Iris pigment epithelial cell (primary cell): ENCODE measurements around the gene STK10.

Source experiments
- DNase-seq: peaks from one replicate; pipeline ENCODE4 v3.0.0-alpha.2; 2011; ENCODE audit warnings: low read depth

STK10 gene

DNA sequence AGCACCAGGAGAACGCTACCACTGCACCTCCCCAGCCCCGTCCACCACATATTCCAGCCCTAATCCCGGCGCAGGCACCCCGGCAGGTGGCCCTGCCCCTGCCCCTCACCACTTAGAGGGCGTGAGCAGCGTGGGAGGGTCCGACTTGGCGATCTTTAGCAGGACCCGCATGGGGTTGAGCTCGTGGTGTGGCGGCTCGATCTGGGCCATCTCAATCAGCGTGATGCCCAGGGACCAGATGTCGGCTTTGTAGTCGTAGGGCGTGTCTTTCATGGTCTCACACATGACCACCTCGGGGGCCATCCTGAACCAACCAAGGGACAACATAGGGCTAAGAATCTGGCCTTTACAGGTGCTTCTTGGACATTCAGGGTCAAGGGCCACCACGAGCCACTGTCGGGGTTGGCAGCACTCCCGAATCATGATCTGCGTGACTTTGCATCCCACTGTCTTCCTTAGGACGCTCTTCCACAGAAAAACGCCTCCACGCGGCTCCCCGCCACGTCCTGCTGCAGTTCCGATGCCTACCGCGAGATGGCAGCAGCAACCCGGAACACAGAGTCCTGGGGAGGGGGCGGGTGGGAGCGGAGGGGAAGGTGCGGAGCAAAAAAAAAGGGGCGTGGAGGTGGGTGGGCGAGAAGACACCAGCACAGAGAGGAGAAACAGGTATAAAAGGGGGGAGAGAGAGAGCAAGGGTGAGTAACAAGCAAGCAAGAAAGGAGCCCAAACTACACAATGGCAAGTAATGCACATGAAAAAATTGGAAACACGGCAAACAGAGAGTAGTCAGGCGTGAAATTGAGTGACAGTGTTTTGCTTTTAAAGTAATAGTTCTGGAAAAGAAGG is 81.3 kb downstream of the STK10 start:
- no peak for DNase-seq

DNA sequence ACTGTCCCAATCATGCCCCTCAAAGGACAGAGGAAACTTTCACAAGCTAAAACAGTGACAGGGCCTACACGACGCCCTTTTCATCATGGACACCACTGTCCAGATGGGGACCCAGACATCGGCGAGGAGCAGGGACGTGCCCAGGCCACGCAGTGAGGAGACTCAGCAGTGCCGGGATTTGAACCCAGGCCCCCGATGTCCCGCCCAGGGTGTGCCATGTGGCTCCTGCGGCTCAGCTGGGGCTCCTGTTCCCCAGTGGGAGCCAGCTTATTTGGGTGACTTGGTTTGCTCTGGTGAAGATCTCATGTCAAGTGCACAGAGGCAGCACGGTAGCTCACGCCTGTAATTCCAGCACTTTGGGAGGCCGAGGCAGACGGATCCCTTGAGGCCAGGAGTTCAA is 82.2 kb downstream of the STK10 start:
- no peak for DNase-seq

DNA sequence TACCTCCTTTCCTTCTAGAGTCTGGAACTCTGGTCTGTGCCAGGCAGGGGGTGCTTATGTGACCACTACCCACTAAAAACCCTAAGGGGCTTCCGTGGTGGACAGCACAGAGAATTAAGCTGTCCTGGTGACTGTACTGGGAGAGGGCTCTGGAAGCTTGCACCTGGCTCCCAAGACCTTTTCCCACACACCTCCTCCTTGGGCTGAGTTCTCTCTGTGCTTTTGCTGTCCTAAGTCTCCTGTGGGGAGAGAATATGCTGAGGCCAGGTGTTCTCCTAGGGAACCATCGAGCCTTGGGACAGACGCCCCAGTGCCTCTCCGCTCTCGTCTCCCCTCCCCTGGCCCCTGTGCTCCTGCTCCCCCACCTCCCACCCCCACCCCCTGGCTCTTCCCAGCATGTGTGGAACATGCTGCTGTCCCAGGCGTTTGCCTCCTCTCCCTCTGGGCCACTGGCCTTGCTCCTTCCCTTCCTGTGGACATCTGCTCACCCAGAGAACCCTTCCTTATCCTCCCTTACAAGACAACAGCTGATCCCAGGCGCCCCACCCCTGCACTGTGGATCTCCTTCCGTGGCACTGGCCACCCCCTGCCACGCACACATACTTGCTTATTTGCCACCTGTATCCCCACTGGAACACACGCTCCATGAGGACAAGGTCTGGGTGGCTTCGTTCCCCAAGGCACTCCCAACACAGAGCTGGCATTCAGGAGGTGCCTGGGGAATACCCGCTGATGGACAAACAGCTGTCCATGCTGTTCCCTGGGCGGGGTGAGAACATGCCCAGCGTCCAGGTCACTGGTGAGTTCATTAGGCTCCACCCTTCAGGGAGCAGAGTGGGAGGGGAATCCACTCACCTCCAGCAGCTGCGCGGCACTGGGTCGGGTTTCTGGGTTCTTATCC is 83.0 kb downstream of the STK10 start:
- DNase-seq: no peak

DNA sequence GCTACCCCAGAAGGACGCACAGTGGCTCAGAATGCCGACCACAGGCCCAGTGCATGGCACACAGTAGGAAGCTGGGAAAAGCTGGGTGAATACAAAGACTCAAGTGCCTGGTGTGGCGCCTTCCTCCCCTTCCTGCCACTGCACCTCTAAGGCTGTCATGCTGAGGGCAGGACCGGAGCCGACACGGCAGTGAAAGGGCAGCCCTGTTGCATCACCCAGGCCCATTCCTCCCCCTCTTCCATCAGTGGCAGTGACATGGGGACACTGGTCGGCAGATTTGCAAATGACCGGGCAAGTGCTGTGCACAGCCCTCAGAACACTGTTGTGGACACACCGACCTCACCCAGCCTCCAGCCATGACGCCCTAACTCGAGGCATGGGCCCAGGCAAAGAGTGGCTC is 84.0 kb downstream of the STK10 start:
- no peak for DNase-seq

- DNase-seq: peak; percentile 98
These were observed 85.0 kb downstream of the STK10 start for GRCh38 chr5:172102913-172103626.

DNA sequence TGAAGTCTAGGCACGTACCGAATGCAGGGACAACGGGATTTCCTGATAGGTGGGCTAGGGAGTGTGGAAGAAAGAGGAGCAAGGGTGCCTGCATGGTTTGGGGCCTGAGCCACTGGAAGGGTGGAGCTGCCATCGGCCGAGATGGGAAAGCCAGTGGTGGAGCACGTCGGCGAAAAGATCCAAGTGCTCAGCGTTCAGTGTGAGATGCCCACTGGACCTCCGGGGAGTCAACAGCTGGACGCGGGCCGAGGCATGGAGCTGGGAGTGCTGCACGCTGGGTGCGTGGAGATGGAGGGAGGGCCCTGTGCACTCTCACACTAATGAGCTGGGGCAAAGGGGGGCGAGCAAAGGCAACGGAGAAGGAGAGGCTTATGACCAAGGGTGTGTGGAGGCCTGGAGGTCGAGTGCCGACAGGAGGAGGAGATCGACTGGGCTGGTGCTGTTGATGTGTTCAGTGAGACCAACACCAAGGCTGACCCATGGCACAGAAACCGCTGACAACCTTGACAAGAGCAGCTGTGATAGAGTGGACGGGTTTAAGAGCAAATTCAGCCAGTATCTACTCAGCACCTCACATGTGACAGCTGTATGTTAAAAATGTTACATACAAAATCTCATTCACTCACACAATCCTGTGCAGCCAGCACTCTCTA is 85.7 kb downstream of the STK10 start:
- no peak for DNase-seq

DNA sequence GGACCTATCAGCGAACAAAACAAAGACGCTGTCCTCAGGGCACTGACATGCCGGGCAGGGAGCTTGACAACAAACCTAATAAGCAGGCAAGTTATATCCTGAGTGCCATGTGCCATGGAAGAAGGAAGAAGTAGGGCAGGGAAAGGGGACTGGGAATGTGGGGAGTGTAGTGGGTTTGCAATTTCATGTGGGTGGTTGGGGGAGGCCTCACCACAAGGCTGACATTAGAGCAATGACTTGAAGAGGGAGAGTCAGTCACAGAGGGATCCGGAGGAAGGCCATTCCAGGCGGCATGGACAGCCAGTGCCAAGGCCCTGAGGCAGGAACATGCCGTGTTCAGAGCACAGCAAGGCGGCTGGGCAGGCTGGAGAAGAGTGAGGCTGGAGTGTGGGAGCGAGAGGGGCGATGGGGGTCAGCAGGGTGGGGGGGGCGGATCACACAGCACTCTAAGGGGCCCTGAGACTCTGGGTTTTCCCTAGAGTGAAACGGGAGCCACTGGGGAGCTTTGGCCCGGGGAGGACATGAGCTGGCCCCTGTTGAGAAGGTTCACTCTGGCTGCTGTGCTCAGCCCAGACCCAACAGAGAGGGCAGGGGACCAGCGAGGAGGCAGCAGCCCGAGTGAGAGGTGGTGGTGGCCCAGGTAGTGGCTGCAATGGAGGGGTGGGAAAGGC is 86.3 kb downstream of the STK10 start:
- no peak for DNase-seq

GRCh38 chr5:172098883-172099282 is 89.1 kb downstream of the STK10 start:
- no peak for DNase-seq

- DNase-seq: no peak
These were observed 90.0 kb downstream of the STK10 start for GRCh38 chr5:172098046-172098445.

DNA sequence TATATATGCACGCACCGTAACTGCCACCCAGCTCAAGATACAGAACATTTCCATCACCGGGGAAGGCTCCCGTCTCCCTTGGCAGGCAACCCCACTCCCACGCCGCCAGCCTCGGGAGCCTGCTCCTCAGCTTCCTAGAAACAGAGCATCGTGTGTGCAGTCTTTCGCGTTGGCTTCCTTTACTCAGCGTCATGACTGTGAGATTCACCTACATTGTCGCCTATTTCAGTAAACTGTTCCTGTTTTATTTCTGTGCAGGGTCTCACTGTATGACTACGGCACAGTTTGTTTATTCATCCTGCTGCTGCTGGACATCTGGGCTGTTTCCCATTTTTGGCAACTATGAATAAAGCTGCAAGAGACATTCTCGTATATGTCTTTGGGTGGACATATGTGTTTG is 90.7 kb downstream of the STK10 start:
- no peak for DNase-seq

DNA sequence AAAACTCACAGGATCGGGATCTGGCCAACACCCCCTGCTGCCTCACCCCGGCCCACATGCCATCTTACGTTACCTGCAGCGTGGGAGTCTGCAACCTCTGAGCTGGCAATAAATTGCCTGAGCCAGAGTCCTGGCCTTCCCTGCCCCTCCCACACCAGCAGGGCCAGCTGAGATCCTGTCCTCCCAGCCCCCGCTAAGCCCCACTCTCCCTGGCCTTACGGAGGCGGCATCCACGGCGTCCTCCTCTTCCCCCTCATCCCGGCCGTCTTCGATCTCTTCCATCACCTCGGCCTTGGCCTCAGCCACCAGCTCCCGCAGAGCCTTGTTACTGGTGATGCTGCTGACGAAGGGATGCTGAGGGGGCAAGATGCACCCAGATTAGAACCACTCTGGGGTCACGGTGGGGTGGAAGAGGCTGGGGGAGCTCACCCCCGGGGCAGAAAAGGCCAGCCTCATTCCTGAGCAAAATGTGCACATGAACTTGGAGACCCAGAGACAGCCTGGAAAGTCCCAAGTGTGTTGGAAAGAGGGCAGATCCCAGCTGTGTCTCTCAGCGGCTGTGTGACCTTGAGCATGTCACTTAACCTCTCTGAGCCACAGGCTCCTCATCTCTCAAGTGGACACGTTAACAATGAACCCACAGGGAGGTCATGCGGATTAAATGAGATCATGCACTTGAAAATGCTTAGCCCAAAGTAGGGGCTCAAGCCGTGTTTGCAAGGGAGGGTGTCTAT is 91.7 kb downstream of the STK10 start:
- DNase-seq: no peak

- no peak for DNase-seq
These were observed 92.4 kb downstream of the STK10 start for GRCh38 chr5:172095368-172096206.

DNA sequence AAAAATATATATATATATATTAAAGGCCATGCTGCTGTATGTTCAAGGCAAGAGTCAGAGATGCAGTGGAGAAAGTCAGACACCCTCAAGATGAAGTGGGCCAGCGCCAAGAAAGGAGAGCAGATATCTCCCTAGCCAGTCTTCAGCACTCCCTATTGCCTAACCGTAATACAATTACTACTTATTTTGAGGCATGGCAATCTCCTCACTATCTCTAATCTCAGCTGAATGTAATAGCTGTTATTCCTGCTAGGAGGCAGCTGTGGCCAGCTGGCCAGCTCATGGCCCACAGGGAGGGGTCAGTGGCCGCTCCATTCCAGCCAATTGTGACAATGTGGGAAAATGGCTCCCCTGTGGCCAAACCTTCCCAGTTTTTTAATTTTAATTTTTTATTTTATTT is 94.1 kb downstream of the STK10 start:
- no peak for DNase-seq

- DNase-seq: no peak
These were observed 94.5 kb downstream of the STK10 start for GRCh38 chr5:172093559-172093958.

DNA sequence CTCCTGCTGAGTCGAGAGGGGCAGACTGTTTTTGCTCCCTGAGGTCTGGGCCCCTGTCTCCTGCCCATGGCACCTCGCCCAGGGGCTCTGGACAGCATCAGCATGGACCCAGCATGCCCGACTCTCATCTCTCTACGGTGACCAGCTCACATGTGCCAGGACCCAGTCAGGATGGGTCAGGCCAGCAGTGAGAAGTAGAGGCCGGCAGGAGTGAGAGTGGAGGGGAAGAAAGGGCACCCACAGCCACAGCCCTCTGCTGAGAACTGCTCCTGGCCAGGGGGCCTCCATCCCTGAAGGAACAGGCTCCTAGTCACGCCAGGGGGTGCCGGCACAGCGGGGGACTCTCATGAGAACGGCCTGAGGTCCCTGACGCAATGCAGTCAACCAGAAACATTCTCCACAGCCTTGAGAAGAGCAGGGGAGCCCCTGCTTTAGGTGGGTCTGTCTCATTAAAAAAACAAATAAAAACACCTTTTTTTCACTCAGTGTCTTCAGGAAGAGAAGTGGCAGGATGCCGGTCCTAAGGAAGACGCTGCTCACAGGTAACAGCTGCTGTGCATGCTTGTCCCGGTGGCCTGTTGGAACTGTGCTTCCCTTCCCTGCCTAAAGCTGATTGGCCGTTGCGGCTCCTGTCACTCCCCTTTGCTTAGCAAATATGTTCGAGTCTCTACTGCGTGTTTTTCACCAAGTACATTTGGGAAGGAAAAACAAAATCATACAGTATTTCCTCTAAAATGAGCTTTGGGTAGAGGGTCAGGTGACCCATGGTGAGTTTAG is 95.9 kb downstream of the STK10 start:
- no peak for DNase-seq

DNA sequence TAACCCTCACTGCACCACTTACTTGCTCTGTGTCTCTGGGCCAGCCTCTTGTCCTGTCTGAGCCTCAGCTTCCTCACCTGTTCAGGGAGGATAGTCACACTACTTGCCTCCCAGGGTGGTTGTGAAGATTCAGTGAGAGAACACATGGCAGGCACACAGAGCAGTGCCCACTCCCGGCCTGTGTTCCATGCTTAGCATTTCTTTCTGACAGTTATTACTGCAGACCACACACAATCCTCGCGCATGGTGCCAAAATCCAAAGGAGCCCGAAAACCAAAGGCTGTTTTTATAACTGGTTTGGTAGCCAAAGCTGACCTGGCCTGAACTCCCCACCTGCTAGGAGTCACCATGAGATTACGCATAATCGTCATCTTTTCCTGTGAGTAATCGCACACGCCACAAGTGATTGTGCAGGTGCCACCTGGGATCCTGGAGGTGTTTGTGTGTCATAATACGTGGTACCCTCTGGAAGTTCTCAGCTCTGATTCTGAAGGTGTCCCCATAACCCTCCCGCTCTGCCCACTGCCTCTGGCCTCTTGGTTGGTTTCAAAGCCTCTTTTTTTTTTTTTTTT is 97.0 kb downstream of the STK10 start:
- DNase-seq: no peak

DNA sequence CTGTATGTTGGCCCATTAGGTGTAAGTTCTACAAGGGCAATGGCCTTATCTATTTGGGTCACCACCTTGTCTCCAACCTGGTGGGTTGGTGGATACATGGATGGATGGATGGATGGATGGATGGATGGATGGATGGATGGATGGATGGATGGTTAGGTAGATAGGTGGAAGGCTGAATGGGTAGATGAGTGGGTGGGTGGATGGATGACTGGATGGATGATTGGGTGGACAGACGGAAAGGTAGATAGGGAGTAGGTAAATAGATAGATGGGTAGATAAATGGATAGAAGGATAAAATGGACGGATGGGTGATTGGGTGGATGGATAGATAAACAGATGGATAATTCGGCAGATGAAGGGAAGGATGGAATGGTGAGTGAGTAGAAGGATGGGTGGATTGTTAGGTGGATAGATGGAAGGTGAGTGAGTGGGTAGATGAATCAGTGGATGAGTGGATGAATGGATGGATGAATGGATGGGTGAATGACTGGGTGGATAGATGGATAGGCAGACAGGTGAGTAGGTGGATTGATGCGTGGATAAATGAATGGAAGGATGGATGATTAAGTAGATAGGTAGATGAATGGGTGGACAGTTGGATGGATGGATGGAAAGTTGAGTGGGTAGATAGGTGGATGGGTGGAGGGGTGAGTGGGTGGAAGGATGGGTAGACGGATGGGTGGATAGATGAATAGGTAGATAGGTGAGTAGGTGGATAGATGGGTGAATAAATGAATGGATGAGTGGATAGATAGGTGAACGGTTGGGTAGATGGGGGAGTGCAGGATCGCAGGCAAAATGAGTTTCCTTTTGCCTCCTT is 98.5 kb downstream of the STK10 start:
- no peak for DNase-seq

- DNase-seq: no peak
These were observed 99.2 kb downstream of the STK10 start for GRCh38 chr5:172088801-172089200.
